Measurements from ENCODE around the gene EZH1.

The EZH1 gene

GRCh38 chr17:42766124-42766523 is 21.3 kb upstream of the EZH1 start:
- DNase-seq (ENCODE audit: extremely low read depth, low read depth), result no peak
- no peak for TF ChIP-seq CTCF (IDR thresholded peaks at IDR 0.05; ENCODE audit: low read depth, low read length)

GRCh38 chr17:42761638-42762037 is 16.8 kb upstream of the EZH1 start:
- no peak for DNase-seq (ENCODE audit: extremely low read depth, low read depth)
- TF ChIP-seq CTCF (IDR thresholded peaks at IDR 0.05; ENCODE audit: low read depth, low read length), result no peak

GRCh38 chr17:42760652-42761581 is 16.1 kb upstream of the EZH1 start, which contains the start of gene RAMP2:
Gene RAMP2 (plus strand): TSS chr17:42761227. CDS start chr17:42761262, 35 bp downstream.
- no peak for TF ChIP-seq CTCF (IDR thresholded peaks at IDR 0.05; ENCODE audit: low read depth, low read length)
- no peak for DNase-seq (ENCODE audit: extremely low read depth, low read depth)

- no peak for DNase-seq (ENCODE audit: extremely low read depth, low read depth)
- TF ChIP-seq CTCF (IDR thresholded peaks at IDR 0.05; ENCODE audit: low read depth, low read length), result no peak
These were observed 15.3 kb upstream of the EZH1 start for GRCh38 chr17:42759982-42760651.

GRCh38 chr17:42754782-42755181 is 9.9 kb upstream of the EZH1 start:
- DNase-seq (ENCODE audit: extremely low read depth, low read depth), result no peak
- TF ChIP-seq CTCF (IDR thresholded peaks at IDR 0.05; ENCODE audit: low read depth, low read length), result no peak

GRCh38 chr17:42751628-42752027 is 6.8 kb upstream of the EZH1 start:
- TF ChIP-seq CTCF (IDR thresholded peaks at IDR 0.05; ENCODE audit: low read depth, low read length), result no peak
- DNase-seq (ENCODE audit: extremely low read depth, low read depth), result no peak

Data from AG09319 (cell line).